WTC11 (cell line): ENCODE measurements around the gene SERPINB5. TPM values are rescaled to one million over a fixed set of nuclear protein-coding genes. Genes with fewer than 3 reads are reported as not detected.

Experiments
- ATAC-seq: fragments of 200-7000 bp; cut with Tn5 transposase; 2 replicates; pipeline ENCODE4 v1.10.0; 2021; ENCODE audit warnings: mild to moderate bottlenecking, moderate library complexity
- CTCF ChIA-PET: fragments of 300-600 bp; sonication (Branson Sonifier 250); formaldehyde crosslinking; loops from one replicate; lab custom pipeline; 2021; ENCODE audit warnings: antibody characterized with exemption; lab: Charles Lee
- POLR2A ChIA-PET: fragments of 350-600 bp; sonication (Branson Sonifier 250); formaldehyde crosslinking; loops from one replicate; lab custom pipeline; 2021; ENCODE audit warnings: antibody characterized with exemption; lab: Charles Lee
- DNase-seq: peaks from one replicate; pipeline ENCODE4 v3.0.0; 2021; ENCODE audit warnings: low spot score
- H3K27ac Mint-ChIP-seq: 2 replicates; pipeline ENCODE4 v1.8.0; 2021; ENCODE audit warnings: mixed read lengths
- H3K27me3 Mint-ChIP-seq: 2 replicates; pipeline ENCODE4 v1.8.0; 2021; ENCODE audit warnings: low read depth, mild to moderate bottlenecking, moderate library complexity, mixed read lengths
- H3K36me3 Mint-ChIP-seq: 2 replicates; pipeline ENCODE4 v1.8.0; 2021; ENCODE audit warnings: mixed read lengths
- H3K4me1 Mint-ChIP-seq: 2 replicates; pipeline ENCODE4 v1.8.0; 2022; ENCODE audit warnings: mixed read lengths
- H3K4me3 Mint-ChIP-seq: 2 replicates; pipeline ENCODE4 v1.8.0; 2021; ENCODE audit warnings: mild to moderate bottlenecking, moderate library complexity, mixed read lengths
- H3K9me3 Mint-ChIP-seq: 2 replicates; pipeline ENCODE4 v1.8.0; 2021; ENCODE audit warnings: mixed read lengths
- FOXJ3 ChIP-seq: sonication (generic); formaldehyde crosslinking; IDR thresholded peaks from 2 replicates; pipeline ENCODE4 v1.9.0; 2021; ENCODE audit warnings: missing genetic modification reagents, mild to moderate bottlenecking, borderline replicate concordance
- GRHL2 ChIP-seq: fragments of 250-450 bp; sonication (Bioruptor Pico); IDR thresholded peaks from 2 replicates; pipeline ENCODE4 v1.8.0; 2022; ENCODE audit warnings: mild to moderate bottlenecking, moderate library complexity; ENCODE audit not compliant: insufficient replicate concordance, severe bottlenecking
- HMGA2 ChIP-seq: fragments of 250-450 bp; sonication (Bioruptor Pico); IDR thresholded peaks from 2 replicates; pipeline ENCODE4 v1.4.0; 2021; ENCODE audit warnings: mild to moderate bottlenecking, moderate library complexity
- JAZF1 ChIP-seq: fragments of 250-450 bp; sonication (Bioruptor Pico); IDR thresholded peaks from 2 replicates; pipeline ENCODE4 v1.9.0; 2021; ENCODE audit warnings: moderate library complexity, mild to moderate bottlenecking, inconsistent platforms
- MXD4 ChIP-seq: fragments of 250-450 bp; sonication (Bioruptor Pico); IDR thresholded peaks from 2 replicates; pipeline ENCODE4 v1.8.0; 2021; ENCODE audit warnings: mild to moderate bottlenecking, moderate library complexity, borderline replicate concordance
- MYBL2 ChIP-seq: sonication (generic); formaldehyde crosslinking; IDR thresholded peaks from 2 replicates; pipeline ENCODE4 v1.8.1; 2023; ENCODE audit warnings: mild to moderate bottlenecking, moderate library complexity, missing genetic modification reagents
- NFE2L1 ChIP-seq: sonication (generic); formaldehyde crosslinking; IDR thresholded peaks from 2 replicates; pipeline ENCODE4 v1.8.1; 2023; ENCODE audit warnings: missing genetic modification reagents
- NFYB ChIP-seq: sonication (generic); formaldehyde crosslinking; conservative IDR thresholded peaks from 2 replicates; pipeline ENCODE4 v1.8.0; 2022; ENCODE audit warnings: low read depth, missing genetic modification reagents
- NR2C2 ChIP-seq: sonication (generic); formaldehyde crosslinking; IDR thresholded peaks from 2 replicates; pipeline ENCODE4 v1.8.0; 2022; ENCODE audit warnings: mild to moderate bottlenecking, missing genetic modification reagents
- PREB ChIP-seq: sonication (generic); formaldehyde crosslinking; IDR thresholded peaks from 2 replicates; pipeline ENCODE4 v1.8.1; 2022; ENCODE audit warnings: mild to moderate bottlenecking, missing genetic modification reagents, moderate library complexity, borderline replicate concordance
- PRRX2 ChIP-seq: fragments of 250-450 bp; sonication (Bioruptor Pico); IDR thresholded peaks from 2 replicates; pipeline ENCODE4 v1.8.0; 2021; ENCODE audit warnings: mild to moderate bottlenecking
- SP1 ChIP-seq: sonication (generic); formaldehyde crosslinking; conservative IDR thresholded peaks from 2 replicates; pipeline ENCODE4 v1.8.1; 2022; ENCODE audit warnings: missing genetic modification reagents
- TEAD4 ChIP-seq: sonication (generic); formaldehyde crosslinking; IDR thresholded peaks from 2 replicates; pipeline ENCODE4 v1.8.0; 2022; ENCODE audit warnings: mild to moderate bottlenecking, missing genetic modification reagents
- USF1 ChIP-seq: sonication (generic); formaldehyde crosslinking; IDR thresholded peaks from 2 replicates; pipeline ENCODE4 v1.8.0; 2022; ENCODE audit warnings: mild to moderate bottlenecking, missing genetic modification reagents
- ZNF416 ChIP-seq: fragments of 250-450 bp; sonication (Bioruptor Pico); IDR thresholded peaks from 2 replicates; pipeline ENCODE4 v1.9.0; 2021; ENCODE audit warnings: mild to moderate bottlenecking, inconsistent platforms
- ZNF532 ChIP-seq: fragments of 250-450 bp; sonication (Bioruptor Pico); IDR thresholded peaks from 2 replicates; pipeline ENCODE4 v1.9.0; 2021; ENCODE audit warnings: mild to moderate bottlenecking, borderline replicate concordance
- ZNF671 ChIP-seq: fragments of 250-450 bp; sonication (Bioruptor Pico); IDR thresholded peaks from 2 replicates; pipeline ENCODE4 v1.8.0; 2021; ENCODE audit warnings: mild to moderate bottlenecking
- total RNA-seq: library from RNA; stranded (reverse); gene quantifications from 3 replicates; pipeline ENCODE4 v1.2.3, GENCODE V29; 2021
- TF ChIP-seq, protein P1 (sequence below): sonication (generic); formaldehyde crosslinking; IDR thresholded peaks from 2 replicates; pipeline ENCODE4 v1.8.1; 2023; ENCODE audit warnings: mild to moderate bottlenecking, missing genetic modification reagents
- TF ChIP-seq, protein P2 (sequence below): sonication (generic); formaldehyde crosslinking; IDR thresholded peaks from 2 replicates; pipeline ENCODE4 v1.8.1; 2022; ENCODE audit warnings: low read depth, mild to moderate bottlenecking, moderate library complexity, missing genetic modification reagents, borderline replicate concordance

SERPINB5 gene
- total RNA-seq, 1 experiment from 2014 or later, result 0.17 TPM

DNA sequence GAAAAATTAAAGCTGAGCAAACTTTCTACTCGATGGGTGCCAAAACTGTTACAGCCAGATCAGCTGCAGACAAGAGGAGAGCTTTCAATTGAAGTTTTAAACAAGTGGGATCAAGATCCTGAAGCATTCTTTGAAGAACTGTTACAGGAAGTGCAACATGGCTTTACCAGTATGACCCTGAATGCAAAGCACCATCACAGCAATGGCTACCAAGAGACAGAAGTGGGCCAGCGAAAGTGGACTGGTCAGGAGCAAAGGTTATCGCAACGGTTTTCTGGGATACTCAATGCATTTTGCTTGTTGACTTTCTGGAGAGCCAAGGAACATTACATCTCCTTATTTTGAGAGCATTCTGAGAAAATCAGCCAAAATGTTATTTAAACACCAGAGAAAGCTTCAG, 9.1 kb upstream of the SERPINB5 start:
- TF ChIP-seq MYBL2 (CRISPR knock-in tag) (no peak), FOXJ3 (CRISPR knock-in tag) (no peak), NFYB (CRISPR knock-in tag) (no peak), ZNF671 (CRISPR knock-in tag) (no peak), SP1 (CRISPR knock-in tag) (no peak), USF1 (CRISPR knock-in tag) (no peak), GRHL2 (no peak), JAZF1 (CRISPR knock-in tag) (no peak), TEAD4 (CRISPR knock-in tag) (no peak)
- H3K9me3 Mint-ChIP-seq, result no peaks in the 10 kb centered on the region
- DNase-seq (no peak), ATAC-seq (no peak)
- CTCF ChIA-PET, result no interaction called here
- H3K4me1 Mint-ChIP-seq, result no peaks in the 10 kb centered on the region
- POLR2A ChIA-PET, result no interaction called here
- no peak overlapping the region for H3K4me3 Mint-ChIP-seq
- no peaks in the 10 kb centered on the region for H3K36me3 Mint-ChIP-seq
- no peak overlapping the region for H3K27ac Mint-ChIP-seq
- H3K27me3 Mint-ChIP-seq, result no peaks in the 10 kb centered on the region

DNA sequence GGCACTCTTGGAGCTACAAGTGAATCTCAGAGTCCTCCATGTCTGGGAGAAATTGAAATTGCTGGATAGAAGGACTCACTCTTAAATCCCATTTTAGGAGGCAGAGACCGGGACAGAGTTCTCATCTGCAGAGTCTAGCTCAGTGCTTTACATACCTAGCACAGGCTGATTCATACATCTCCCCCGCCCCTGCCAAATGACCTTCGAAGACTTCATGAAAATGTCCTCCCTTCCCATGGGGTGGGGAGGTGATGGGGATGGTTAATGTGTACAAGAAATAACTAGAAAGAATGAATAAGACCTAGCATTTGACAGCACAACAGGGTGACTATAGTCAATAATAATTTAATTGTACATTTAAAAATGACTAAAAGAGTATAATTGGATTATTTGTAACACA, 8.2 kb upstream of the SERPINB5 start:
- ChIA-PET CTCF (no interaction called here), POLR2A (no interaction called here)
- H3K9me3 Mint-ChIP-seq, result no peaks in the 10 kb centered on the region
- H3K27ac Mint-ChIP-seq, result no peak overlapping the region
- H3K4me1 Mint-ChIP-seq, result no peaks in the 10 kb centered on the region
- H3K36me3 Mint-ChIP-seq, result no peaks in the 10 kb centered on the region
- DNase-seq (no peak), ATAC-seq (no peak)
- no peaks in the 10 kb centered on the region for H3K27me3 Mint-ChIP-seq
- no peak overlapping the region for H3K4me3 Mint-ChIP-seq
- TF ChIP-seq, protein P1, sequence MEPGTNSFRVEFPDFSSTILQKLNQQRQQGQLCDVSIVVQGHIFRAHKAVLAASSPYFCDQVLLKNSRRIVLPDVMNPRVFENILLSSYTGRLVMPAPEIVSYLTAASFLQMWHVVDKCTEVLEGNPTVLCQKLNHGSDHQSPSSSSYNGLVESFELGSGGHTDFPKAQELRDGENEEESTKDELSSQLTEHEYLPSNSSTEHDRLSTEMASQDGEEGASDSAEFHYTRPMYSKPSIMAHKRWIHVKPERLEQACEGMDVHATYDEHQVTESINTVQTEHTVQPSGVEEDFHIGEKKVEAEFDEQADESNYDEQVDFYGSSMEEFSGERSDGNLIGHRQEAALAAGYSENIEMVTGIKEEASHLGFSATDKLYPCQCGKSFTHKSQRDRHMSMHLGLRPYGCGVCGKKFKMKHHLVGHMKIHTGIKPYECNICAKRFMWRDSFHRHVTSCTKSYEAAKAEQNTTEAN, result no peak
- TF ChIP-seq ZNF416 (no peak), FOXJ3 (CRISPR knock-in tag) (no peak), NFE2L1 (no peak), SP1 (CRISPR knock-in tag) (no peak), PREB (CRISPR knock-in tag) (no peak), ZNF532 (no peak), MXD4 (CRISPR knock-in tag) (no peak), HMGA2 (no peak), NR2C2 (no peak), PRRX2 (no peak), NFYB (CRISPR knock-in tag) (no peak)
- TF ChIP-seq, protein P2, sequence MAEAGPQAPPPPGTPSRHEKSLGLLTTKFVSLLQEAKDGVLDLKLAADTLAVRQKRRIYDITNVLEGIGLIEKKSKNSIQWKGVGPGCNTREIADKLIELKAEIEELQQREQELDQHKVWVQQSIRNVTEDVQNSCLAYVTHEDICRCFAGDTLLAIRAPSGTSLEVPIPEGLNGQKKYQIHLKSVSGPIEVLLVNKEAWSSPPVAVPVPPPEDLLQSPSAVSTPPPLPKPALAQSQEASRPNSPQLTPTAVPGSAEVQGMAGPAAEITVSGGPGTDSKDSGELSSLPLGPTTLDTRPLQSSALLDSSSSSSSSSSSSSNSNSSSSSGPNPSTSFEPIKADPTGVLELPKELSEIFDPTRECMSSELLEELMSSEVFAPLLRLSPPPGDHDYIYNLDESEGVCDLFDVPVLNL (CRISPR knock-in tag), result no peak
